ENCODE measurements around the gene GPATCH1.

The GPATCH1 gene

GRCh38 chr19:33063753-33064457, 17.1 kb upstream of the GPATCH1 start:
- DNase-seq (ENCODE audit: low read depth, low spot score): peak; percentile 34

DNA sequence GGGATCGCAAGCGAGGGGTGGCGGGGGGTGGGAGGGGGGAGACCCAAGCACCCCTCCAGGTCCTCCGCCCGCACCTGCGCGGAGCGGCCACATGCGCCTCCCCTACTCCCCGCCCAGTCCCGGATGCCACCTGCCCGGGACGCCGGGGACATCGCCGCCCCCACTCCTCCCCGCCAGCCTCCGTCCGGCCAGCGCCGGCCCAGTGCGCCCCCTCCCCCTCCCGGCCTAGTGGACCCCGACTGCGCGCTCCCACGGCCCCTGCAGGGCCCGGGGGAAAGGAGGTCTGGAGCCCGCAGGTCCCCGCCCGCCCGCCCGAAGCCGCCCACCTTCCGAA, 16.6 kb upstream of the GPATCH1 start:
- no peak for DNase-seq (ENCODE audit: low read depth, low spot score)

- peak; percentile 87 for DNase-seq (ENCODE audit: low read depth, low spot score)
These were observed 16.0 kb upstream of the GPATCH1 start, which contains the start of gene RHPN2 for GRCh38 chr19:33064792-33065550. Gene RHPN2 (minus strand): TSS chr19:33064888. CDS start chr19:33064852, 36 bp downstream.

DNA sequence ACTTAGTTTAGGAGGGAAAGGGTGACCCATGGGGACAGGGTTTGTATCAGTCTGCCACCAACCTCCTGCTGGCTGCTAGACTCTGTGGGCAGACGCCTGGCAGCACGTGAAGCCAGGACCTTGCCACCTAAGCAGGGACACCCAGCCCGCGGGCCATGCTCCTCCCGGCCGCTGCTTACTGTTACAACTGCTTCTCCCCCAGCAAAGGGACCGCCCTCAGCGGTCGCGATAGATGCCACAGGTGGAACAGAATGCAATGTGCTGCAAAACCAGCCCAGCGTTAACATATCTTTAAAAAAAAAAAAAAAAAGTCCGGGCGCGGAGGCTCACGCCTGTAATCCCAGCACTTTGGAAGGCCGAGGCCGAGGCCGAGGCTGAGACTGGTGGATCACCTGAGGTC, 14.4 kb upstream of the GPATCH1 start:
- DNase-seq (ENCODE audit: low read depth, low spot score): no peak

DNA sequence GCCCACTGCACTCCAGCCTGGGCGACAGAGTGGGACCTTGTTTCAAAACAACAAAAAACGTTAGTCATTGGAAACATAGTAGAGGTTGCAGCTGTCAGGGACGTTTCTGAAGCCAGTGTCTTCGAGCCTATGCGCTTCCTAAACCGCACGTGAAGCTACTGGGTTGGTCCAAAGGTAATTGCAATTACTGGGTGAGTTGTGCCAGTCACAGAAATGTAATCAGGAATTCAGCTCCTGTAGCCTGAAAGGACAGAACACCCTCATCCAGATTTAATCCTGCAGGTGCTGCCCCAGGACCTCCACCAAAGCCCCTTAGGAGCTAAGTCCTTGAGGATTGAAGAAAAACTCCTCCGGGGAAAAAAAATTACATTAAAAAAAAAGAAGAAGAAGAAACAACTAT, 13.9 kb upstream of the GPATCH1 start:
- no peak for DNase-seq (ENCODE audit: low read depth, low spot score)

- DNase-seq (ENCODE audit: low read depth, low spot score): no peak
These were observed 9.1 kb upstream of the GPATCH1 start for GRCh38 chr19:33071887-33072286.

- DNase-seq (ENCODE audit: low read depth, low spot score): no peak
These were observed 5.5 kb upstream of the GPATCH1 start for GRCh38 chr19:33075519-33075918.

GRCh38 chr19:33085570-33086128, 4.7 kb downstream of the GPATCH1 start:
- no peak for DNase-seq (ENCODE audit: low read depth, low spot score)

GRCh38 chr19:33086955-33087354, 6.0 kb downstream of the GPATCH1 start:
- no peak for DNase-seq (ENCODE audit: low read depth, low spot score)

DNA sequence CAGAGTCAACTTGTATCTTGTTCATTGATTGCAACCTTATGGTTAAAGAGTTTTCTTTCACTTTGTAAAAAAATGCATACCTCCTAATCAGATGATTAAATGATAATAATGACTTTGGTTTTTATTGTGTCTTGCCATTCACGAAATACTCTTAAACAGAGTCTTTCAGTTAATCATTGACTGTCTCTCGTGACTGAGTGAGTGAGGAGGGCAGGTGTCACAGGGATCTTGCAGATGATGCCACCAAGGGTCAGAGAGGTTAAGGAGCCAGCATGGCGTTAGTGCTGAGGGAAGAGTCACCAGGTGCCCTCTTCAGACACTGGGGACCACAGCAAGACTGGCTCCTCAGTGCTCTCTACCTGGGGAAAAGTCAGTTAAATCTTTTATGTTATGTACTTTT, 8.0 kb downstream of the GPATCH1 start:
- no peak for DNase-seq (ENCODE audit: low read depth, low spot score)

DNA sequence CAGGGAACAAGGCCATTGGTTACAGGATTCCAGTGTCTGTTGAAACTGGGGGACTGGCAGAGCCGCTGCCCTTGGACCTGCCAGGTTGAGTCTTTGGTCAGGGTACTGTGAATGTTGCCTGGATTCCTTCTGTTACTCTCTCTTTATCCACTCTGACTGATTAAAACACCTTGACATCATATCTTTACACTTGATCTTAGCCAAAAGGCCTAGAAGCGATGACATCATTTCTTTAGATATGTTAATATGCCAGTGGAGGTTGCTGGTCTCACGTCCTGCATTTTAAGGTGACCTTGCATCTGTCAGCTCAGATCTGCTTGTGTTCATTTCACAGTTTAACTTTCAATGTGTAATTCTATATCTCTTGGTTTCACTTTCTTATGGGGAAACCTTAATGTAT, 9.2 kb downstream of the GPATCH1 start:
- no peak for DNase-seq (ENCODE audit: low read depth, low spot score)

DNA sequence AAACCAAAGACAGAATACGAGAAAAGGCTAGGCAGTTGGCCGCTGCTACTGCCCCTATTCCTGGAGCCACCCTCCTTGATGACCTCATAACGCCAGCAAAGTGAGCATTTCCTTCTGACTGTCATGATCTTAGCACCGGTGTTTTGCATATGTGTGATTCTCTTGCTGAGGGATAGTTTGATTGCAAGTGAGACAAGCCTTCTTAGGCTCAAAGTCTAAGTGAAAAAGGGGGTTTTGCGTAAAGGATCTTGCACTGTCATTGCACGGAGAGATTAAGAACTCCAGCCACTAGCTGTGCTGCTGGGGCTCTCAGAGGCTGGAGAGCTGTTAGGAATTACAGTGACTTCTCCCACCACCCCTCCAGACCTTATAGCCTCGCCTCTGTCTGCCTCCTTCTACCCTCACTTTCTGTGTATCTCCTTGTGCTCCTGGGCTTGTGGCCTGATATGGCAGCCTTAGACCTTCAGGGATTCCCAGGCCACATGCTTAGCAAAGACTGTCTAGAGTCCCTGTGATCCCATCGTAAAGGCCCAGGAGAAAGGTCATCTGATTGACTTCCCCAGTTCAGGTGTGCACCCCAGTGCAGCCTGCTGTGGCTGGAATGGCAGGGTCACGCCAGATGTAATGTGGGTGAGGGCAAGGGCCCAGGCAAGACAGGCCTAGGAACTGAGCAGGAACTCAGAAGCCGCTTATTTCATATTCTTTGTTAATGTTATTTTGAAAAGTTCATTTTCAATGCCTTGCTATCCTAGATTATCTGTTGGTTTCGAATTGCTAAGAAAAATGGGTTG, 12.6 kb downstream of the GPATCH1 start:
- no peak for DNase-seq (ENCODE audit: low read depth, low spot score)

GRCh38 chr19:33094436-33095067, 13.6 kb downstream of the GPATCH1 start:
- no peak for DNase-seq (ENCODE audit: low read depth, low spot score)

- no peak for DNase-seq (ENCODE audit: low read depth, low spot score)
These were observed 15.0 kb downstream of the GPATCH1 start for GRCh38 chr19:33096005-33096404.

GRCh38 chr19:33098055-33098534, 17.1 kb downstream of the GPATCH1 start:
- DNase-seq (ENCODE audit: low read depth, low spot score): no peak

DNA sequence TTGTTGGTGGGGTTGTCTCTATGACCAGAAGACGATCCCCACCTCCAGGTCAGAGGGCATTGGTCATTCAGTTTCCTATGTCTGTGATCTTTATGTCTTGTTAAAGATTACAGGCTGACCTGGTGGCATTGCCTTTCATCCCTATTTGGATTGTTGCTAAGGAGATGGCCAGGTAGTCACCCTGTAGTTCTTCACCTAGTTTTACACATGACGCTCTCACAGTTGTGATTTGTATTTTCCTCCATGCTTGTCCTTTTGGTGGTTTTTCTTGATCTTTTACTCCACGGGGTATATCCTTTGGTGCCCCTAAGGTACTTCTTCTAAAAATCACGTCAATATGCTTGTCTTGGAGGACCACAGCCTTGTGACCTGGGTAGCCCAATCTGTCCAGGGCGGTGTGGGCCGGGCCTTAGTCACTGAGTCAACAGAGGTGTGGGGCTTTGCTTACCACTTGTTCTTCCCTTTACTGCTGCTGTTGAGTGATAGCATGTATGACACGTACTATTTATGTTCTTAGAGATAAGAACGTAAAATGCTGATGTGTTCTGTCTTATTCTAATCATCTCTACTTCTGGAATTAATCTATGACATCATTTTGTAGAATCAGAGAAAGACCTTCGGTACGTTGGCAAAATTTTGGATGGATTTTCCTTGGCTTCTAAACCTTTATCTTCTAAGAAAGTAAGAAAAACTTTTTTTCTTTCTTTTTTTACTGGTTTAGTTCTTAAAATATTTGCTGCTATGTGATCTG, 20.1 kb downstream of the GPATCH1 start:
- no peak for DNase-seq (ENCODE audit: low read depth, low spot score)

GRCh38 chr19:33102893-33103292, 21.9 kb downstream of the GPATCH1 start:
- no peak for DNase-seq (ENCODE audit: low read depth, low spot score)

DNA sequence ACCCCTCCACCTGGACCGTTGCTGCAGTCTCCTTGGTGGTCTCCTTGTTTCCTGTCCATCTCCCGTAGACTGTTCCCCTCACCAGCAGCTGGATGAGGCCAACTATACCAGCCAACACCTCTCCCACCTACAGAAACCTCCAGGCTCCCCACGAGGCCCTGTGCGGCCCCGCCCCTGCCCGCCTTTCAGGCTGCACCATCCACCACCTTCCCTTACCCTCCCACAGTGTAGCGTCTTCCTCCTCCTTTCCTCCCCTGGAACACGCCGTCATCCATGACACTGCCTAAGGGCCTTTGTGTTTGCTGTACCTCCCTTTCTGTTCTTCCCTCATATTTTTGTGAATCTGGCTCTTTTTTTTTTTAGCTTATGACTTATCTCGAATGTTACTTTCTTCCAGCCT, 27.2 kb downstream of the GPATCH1 start:
- no peak for DNase-seq (ENCODE audit: low read depth, low spot score)

DNA sequence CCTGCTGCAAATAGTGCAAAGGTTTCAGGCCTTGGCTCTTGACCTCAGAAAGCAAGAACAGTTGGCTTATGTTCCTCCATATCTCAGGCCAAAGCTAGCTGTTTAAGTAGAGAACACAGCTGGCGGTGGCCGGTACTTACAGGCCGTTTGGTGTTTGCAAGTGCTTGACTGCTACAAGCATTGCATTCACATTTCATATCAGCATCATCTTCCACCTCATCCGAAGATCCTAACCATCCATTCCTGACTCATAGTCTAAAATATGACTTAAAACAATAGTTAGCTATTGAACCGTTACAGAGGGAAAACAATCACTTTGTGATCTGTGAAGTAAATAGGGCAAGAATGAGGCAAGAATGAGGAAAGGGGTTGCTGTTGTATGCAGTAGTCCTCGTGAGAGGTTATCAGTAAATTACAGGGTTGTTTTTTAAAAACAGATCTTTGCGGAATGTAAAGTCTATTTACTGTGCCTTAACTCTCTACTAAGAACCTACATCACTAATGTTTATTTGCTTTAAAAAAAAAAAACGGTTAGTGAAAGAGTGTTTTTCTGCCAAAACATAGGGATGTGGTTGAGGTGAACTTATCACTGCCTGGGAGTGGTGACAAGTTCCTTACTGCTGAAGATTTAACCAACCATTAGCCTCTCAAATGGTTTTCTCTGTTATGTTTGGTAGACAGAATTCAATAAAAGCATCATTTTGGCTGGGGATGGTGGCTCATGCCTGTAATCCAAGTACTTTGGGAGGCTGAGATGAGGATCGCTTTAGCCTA, 29.3 kb downstream of the GPATCH1 start:
- peak; percentile 46 for DNase-seq (ENCODE audit: low read depth, low spot score)

GRCh38 chr19:33111587-33111986, 30.6 kb downstream of the GPATCH1 start:
- DNase-seq (ENCODE audit: low read depth, low spot score): no peak
